HG02852 (cell line): ENCODE measurements around the gene ZNF117.
"Not testable (repeated sequence)": the region's sequence is repeated elsewhere in the genome, so short reads cannot be mapped to it uniquely, and the experiment has no call there.

Experiments
- ATAC-seq: cut with Tn5 transposase; IDR thresholded peaks from one replicate; pipeline ENCODE4 v1.9.1; 2021; ENCODE audit warnings: mild to moderate bottlenecking, moderate library complexity; ENCODE audit not compliant: unreplicated experiment

ZNF117 gene

GRCh38 chr7:64928252-64929187 is 62.3 kb downstream of the ZNF117 start:
- not testable (repeated sequence) for ATAC-seq
